BJ (cell line): ENCODE measurements around the gene CDC42EP4. TPM values are rescaled to one million over a fixed set of nuclear protein-coding genes. Genes with fewer than 3 reads are reported as not detected.

ENCODE experiments used
- CTCF ChIA-PET: fragments of 350-600 bp; formaldehyde crosslinking; extraction: SDS; loops from one replicate; lab custom pipeline; 2021; ENCODE audit warnings: antibody characterized with exemption, inconsistent platforms; lab: Yijun Ruan, JAX
- POLR2A ChIA-PET: fragments of 300-600 bp; sonication (Branson Sonifier 250); formaldehyde crosslinking; extraction: SDS; loops from one replicate; lab custom pipeline; 2021; ENCODE audit warnings: antibody characterized with exemption; lab: Charles Lee
- DNase-seq: peaks from one replicate; pipeline ENCODE4 v3.0.0-alpha.2; 2011; ENCODE audit warnings: low read depth
- H3K27me3 ChIP-seq: 2 replicates; pipeline ENCODE4 v1.6.0; 2011; ENCODE audit warnings: low read length; ENCODE audit not compliant: control insufficient read depth, insufficient read depth
- H3K36me3 ChIP-seq: 2 replicates; pipeline ENCODE4 v1.5.1; 2011; ENCODE audit warnings: low read length; ENCODE audit not compliant: control insufficient read depth, insufficient read depth
- H3K4me3 ChIP-seq: 2 replicates; pipeline ENCODE4 v1.5.1; 2011; ENCODE audit warnings: low read depth, mild to moderate bottlenecking, control low read depth, low read length
- polyA minus RNA-seq: library from RNA; depleted of rRNA, polyadenylated mRNA; stranded (reverse); fragments of >200 nt; gene quantifications from 2 replicates; pipeline ENCODE4 v1.2.3, GENCODE V29; 2011; rRNA and poly(A)+ RNA removed
- polyA plus RNA-seq: library from polyadenylated mRNA; depleted of rRNA; stranded (reverse); fragments of >200 nt; gene quantifications from 2 replicates; pipeline ENCODE4 v1.2.3, GENCODE V29; 2011; rRNA removed
- TF ChIP-seq, protein P1 (sequence below): IDR thresholded peaks from 2 replicates; pipeline ENCODE4 v1.5.1; 2011; ENCODE audit warnings: low read depth, mild to moderate bottlenecking, control low read depth, inconsistent platforms, low read length, moderate library complexity; ENCODE audit not compliant: insufficient read depth

The CDC42EP4 gene, protein sequence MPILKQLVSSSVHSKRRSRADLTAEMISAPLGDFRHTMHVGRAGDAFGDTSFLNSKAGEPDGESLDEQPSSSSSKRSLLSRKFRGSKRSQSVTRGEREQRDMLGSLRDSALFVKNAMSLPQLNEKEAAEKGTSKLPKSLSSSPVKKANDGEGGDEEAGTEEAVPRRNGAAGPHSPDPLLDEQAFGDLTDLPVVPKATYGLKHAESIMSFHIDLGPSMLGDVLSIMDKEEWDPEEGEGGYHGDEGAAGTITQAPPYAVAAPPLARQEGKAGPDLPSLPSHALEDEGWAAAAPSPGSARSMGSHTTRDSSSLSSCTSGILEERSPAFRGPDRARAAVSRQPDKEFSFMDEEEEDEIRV
- polyA plus RNA-seq, result 19.6 and 28.0 TPM in 2 replicates
- polyA minus RNA-seq, result 27.5 and 31.5 TPM in 2 replicates

DNA sequence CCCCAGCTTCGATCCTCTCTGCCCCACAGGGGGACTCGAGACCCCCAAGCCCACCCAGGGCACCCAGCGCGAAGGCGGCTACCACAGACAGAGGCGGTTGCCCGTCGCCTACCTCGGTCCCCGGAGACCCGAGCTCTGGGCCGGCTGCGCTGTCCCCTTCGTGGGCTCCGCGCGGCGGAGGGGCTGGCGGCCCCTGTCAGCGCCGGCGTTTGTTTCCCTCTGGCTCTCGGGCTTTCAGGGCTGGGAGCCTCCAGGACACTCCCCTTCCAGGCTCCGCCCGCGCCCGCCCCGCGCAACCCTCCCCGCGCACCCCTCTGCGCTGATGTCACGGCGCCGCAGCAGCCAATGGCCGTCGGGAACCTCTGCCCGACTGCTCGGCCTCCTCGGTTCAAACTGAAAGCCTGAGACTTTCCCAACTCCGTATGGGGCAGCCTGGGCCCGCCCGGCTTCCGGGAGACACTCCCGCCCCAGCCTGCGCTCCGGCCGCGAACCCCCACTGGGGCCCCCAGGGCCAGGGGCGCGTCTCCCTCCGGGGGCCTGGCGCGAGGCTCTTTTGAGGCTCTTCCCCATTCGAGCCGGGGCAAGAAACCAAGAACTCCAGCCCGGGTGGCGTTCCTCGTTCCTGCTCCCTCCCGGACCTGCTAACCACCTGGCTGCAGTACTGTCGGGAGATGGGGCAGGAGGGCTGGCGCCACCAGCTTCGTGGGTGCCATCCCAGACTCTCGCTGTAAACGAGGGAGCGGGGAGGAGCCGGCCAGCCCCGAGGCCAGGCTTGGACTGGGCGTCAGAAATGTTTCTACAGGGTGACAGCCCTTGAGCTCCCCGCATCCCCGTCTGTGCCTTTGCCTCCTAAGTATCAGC, at the start of gene CDC42EP4:
CDC42EP4 (minus strand) TSS at position 221 of the 861 bp plus-strand sequence. CDS start 25,501 bp downstream, outside the sequence.
- DNase-seq, result peak; percentile 68
- Histone ChIP-seq H3K4me3 (peak within 1 kb of the TSS; percentile 99), H3K27me3 (no peaks in the 10 kb centered on the region), H3K36me3 (0 out of 2 replicates have a peak, but pooled peaks cover under 1% of the 10 kb centered on the region)
- ChIA-PET POLR2A (no interaction called here), CTCF (interaction anchor here (0.8 to 9.6 kb wide), 10 partner anchors 13 to 83 kb away, joined by 3 to 114 read pairs (median 6); no protein-coding TSS in a partner anchor)
- TF ChIP-seq, protein P1, sequence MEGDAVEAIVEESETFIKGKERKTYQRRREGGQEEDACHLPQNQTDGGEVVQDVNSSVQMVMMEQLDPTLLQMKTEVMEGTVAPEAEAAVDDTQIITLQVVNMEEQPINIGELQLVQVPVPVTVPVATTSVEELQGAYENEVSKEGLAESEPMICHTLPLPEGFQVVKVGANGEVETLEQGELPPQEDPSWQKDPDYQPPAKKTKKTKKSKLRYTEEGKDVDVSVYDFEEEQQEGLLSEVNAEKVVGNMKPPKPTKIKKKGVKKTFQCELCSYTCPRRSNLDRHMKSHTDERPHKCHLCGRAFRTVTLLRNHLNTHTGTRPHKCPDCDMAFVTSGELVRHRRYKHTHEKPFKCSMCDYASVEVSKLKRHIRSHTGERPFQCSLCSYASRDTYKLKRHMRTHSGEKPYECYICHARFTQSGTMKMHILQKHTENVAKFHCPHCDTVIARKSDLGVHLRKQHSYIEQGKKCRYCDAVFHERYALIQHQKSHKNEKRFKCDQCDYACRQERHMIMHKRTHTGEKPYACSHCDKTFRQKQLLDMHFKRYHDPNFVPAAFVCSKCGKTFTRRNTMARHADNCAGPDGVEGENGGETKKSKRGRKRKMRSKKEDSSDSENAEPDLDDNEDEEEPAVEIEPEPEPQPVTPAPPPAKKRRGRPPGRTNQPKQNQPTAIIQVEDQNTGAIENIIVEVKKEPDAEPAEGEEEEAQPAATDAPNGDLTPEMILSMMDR, result no peak

DNA sequence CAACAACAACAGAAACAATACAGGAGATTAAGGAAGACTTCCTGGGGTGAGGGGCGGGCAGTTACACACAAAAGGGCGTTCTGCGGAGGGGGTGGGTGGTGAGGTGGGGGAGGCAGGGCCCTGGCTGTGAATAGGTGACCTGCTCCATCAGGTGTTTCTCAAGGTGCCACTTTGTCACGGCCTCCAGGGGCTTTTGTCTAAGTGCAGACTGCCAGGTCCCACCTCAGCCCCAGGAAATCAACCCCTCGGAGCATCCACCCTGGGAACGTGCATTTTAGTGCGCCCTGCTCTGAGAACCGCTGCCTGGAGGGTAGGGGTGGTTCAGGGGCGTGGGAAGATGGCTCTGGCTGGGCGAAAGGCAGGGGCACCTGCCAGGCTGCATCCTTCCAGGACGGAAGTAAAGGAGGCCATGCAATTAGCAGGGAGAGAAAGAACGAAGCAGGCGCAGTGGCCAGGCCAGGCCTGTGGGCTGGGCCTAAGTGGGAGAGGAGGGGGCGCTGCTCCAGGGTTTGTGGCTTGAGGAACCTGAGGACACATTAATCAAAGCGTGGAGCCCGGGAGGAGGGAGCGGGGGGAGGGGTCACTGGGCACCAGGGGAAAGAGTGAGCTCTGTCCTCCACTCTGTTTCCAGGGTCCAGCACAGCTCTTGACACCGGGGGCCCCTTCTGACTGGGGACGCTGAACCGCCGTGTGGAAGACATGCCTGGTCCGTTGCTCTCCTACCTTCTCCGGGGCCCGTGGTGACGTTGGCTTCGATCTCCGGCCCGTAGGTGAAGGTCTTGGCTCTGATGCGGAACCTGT, 49.4 kb upstream of the CDC42EP4 start:
- TF ChIP-seq, protein P1, result no peak
- Histone ChIP-seq H3K36me3 (no peaks in the 10 kb centered on the region), H3K4me3 (no peak overlapping the region), H3K27me3 (no peaks in the 10 kb centered on the region; the same call in 1 of the 2 replicates)
- no peak for DNase-seq
- ChIA-PET CTCF (interaction anchor here (18.2 kb wide), 1 partner anchor 107 kb away, joined by 427 read pairs; the partner anchor contains the start of gene CPSF4L), POLR2A (no interaction called here)

DNA sequence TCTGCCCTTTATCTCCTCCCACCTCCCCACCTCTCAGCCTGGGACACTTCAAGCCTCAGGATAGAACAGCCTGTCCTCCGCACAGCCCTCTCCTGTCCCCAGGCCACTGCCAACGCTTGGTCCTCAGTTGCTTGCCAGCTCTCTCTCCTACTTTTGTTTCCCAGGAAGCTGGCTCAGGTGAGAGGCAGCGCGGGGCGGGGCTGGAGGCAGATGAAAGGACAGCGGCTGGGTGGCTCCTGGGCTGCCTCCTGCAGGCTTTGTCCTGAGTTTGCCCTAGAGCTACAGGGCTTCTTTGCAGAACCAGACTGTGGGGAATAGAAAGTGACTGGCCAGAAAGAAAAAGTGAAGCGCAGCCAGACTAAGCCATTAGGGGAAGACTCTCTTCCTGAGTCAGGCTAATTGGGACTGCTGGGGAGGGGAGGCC, 48.2 kb upstream of the CDC42EP4 start:
- no peaks in the 10 kb centered on the region for H3K36me3 ChIP-seq

DNA sequence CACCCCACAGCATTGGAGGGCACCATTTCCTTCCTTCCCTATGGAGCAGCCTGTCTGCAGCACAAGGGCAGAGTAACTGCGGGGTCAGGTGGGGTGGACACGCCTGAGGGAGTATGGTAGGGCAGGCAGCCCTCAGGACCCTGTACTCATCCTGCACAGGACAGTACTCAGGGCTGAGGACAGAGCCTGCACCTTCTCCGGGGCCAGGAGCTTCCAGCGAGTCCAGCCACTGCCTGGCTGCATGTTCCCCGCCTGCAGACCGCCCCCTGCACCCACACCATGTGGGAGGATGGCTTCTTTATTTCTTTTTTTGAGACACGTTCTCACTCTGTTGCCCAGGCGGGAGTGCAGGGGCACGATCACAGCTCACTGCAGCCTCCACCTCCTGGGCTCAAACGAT, 47.6 kb upstream of the CDC42EP4 start:
- POLR2A ChIA-PET, result no interaction called here
- DNase-seq, result no peak

More for the DNA sequence above, 48.2 kb upstream of the CDC42EP4 start:
- DNase-seq, result no peak
- Histone ChIP-seq H3K4me3 (no peak overlapping the region), H3K27me3 (no peaks in the 10 kb centered on the region; the same call in 1 of the 2 replicates)
- TF ChIP-seq, protein P1, result no peak
- ChIA-PET CTCF (interaction anchor here (0.6 to 2.2 kb wide), 4 partner anchors 11 to 104 kb away, joined by 3 to 8 read pairs (median 4); no protein-coding TSS in a partner anchor), POLR2A (no interaction called here)

More for the DNA sequence above, 47.6 kb upstream of the CDC42EP4 start:
- Histone ChIP-seq H3K4me3 (no peak overlapping the region), H3K27me3 (no peaks in the 10 kb centered on the region; the same call in 1 of the 2 replicates), H3K36me3 (no peaks in the 10 kb centered on the region)
- CTCF ChIA-PET, result interaction anchor here (0.8 to 2.2 kb wide), 2 partner anchors 11 to 103 kb away, joined by 3 to 8 read pairs; no protein-coding TSS in a partner anchor
- TF ChIP-seq, protein P1, result no peak
